ENCODE results near the gene MACROD2. TPM values are rescaled to one million over a fixed set of nuclear protein-coding genes. Genes with fewer than 3 reads are reported as not detected.

The MACROD2 gene
- total RNA-seq, 1 donor from 2014 or later, result 47.7 TPM

- DNase-seq (ENCODE audit: low spot score in 2 of 2), result no peak
- FAIRE-seq, result no peak
Measured at GRCh38 chr20:15900443-15900842, 1905.1 kb downstream of the MACROD2 start.

GRCh38 chr20:15902493-15902892, 1907.2 kb downstream of the MACROD2 start:
- DNase-seq (ENCODE audit: low spot score in 2 of 2) (no peak), FAIRE-seq (no peak)

GRCh38 chr20:15905661-15906060, 1910.3 kb downstream of the MACROD2 start:
- no peak for FAIRE-seq
- no peak for DNase-seq (ENCODE audit: low spot score in 2 of 2)

GRCh38 chr20:15909995-15910394, 1914.7 kb downstream of the MACROD2 start:
- DNase-seq (ENCODE audit: low spot score in 2 of 2) (no peak), FAIRE-seq (no peak)

- DNase-seq (ENCODE audit: low spot score in 2 of 2) (no peak), FAIRE-seq (no peak)
Measured at GRCh38 chr20:15911581-15911980, 1916.3 kb downstream of the MACROD2 start.

- no peak for FAIRE-seq
Measured at GRCh38 chr20:15913391-15914025, 1918.2 kb downstream of the MACROD2 start.

GRCh38 chr20:15916623-15917022, 1921.3 kb downstream of the MACROD2 start:
- DNase-seq (ENCODE audit: low spot score in 2 of 2), result no peak
- FAIRE-seq, result no peak

More at GRCh38 chr20:15913391-15914025, 1918.2 kb downstream of the MACROD2 start:
- no peak for DNase-seq (ENCODE audit: low spot score in 2 of 2)

- FAIRE-seq (no peak), DNase-seq (ENCODE audit: low spot score in 2 of 2) (no peak)
Measured at GRCh38 chr20:15917283-15917682, 1922.0 kb downstream of the MACROD2 start.

GRCh38 chr20:15918631-15919030, 1923.3 kb downstream of the MACROD2 start:
- FAIRE-seq (no peak), DNase-seq (ENCODE audit: low spot score in 2 of 2) (no peak)

GRCh38 chr20:15919118-15919517, 1923.8 kb downstream of the MACROD2 start:
- FAIRE-seq, result no peak

GRCh38 chr20:15921930-15922329, 1926.6 kb downstream of the MACROD2 start:
- FAIRE-seq, result no peak
- DNase-seq (ENCODE audit: low spot score in 2 of 2), result no peak

More at GRCh38 chr20:15919118-15919517, 1923.8 kb downstream of the MACROD2 start:
- DNase-seq (ENCODE audit: low spot score in 2 of 2), result no peak

GRCh38 chr20:15922556-15922955, 1927.2 kb downstream of the MACROD2 start:
- no peak for FAIRE-seq
- no peak for DNase-seq (ENCODE audit: low spot score in 2 of 2)

GRCh38 chr20:15923030-15923776, 1927.9 kb downstream of the MACROD2 start:
- FAIRE-seq, result no peak
- DNase-seq (ENCODE audit: low spot score in 2 of 2), result no peak

- FAIRE-seq, result no peak
Measured at GRCh38 chr20:15924556-15924955, 1929.2 kb downstream of the MACROD2 start.

GRCh38 chr20:15925376-15925775, 1930.1 kb downstream of the MACROD2 start:
- FAIRE-seq (no peak), DNase-seq (ENCODE audit: low spot score in 2 of 2) (no peak)

More at GRCh38 chr20:15924556-15924955, 1929.2 kb downstream of the MACROD2 start:
- no peak for DNase-seq (ENCODE audit: low spot score in 2 of 2)

- no peak for FAIRE-seq
Measured at GRCh38 chr20:15927893-15928650, 1932.8 kb downstream of the MACROD2 start.

GRCh38 chr20:15928946-15929345, 1933.6 kb downstream of the MACROD2 start:
- FAIRE-seq (no peak), DNase-seq (ENCODE audit: low spot score in 2 of 2) (no peak)

More at GRCh38 chr20:15927893-15928650, 1932.8 kb downstream of the MACROD2 start:
- DNase-seq (ENCODE audit: low spot score in 2 of 2), result no peak

GRCh38 chr20:15930311-15931305, 1935.3 kb downstream of the MACROD2 start:
- peak in 1 of 2 donors; percentile 21 for DNase-seq (ENCODE audit: low spot score in 2 of 2)
- FAIRE-seq, result no peak

- FAIRE-seq (no peak), DNase-seq (ENCODE audit: low spot score in 2 of 2) (no peak)
Measured at GRCh38 chr20:15931897-15932296, 1936.6 kb downstream of the MACROD2 start.

- DNase-seq (ENCODE audit: low spot score in 2 of 2), result no peak
- no peak for FAIRE-seq
Measured at GRCh38 chr20:15937179-15937578, 1941.9 kb downstream of the MACROD2 start.
